ENCODE measurements around the gene PRR7. TPM values are rescaled to one million over a fixed set of nuclear protein-coding genes. Genes with fewer than 3 reads are reported as not detected.

The PRR7 gene
- total RNA-seq, 2 donors from 2014 or later = 8.2 to 13.6 TPM

DNA sequence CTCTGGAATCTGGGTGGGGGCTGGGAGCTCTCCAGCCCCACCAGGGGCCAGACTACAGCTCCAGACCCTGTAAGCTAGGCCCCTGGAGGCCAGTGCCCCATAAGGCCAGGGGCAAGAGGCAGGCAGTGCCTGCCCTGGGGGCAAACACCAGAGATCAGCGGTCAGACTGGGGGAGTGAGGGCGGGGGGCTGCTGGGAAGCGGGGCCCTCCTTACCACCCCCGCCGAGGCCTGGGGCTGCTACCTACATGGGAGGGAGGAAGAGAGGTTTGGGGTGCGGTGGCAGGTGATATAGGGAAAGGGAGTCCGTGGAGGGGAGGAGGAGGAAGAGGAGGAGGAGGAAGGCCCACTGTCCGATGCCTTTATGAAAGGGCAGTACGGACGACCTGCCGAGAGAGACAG lies 12.7 kb downstream of the PRR7 start:
- no peaks in the 10 kb centered on the region for H3K9me3 Mint-ChIP-seq
- no peak overlapping the region for H3K4me3 Mint-ChIP-seq
- no peak overlapping the region for H3K27ac Mint-ChIP-seq
- ATAC-seq (replicated peaks) = no peak
- H3K27me3 Mint-ChIP-seq = no peaks in the 10 kb centered on the region
- peaks cover 5% of the 10 kb centered on the region for H3K4me1 Mint-ChIP-seq
- no peaks in the 10 kb centered on the region for H3K36me3 Mint-ChIP-seq (ENCODE audit: low read depth)

DNA sequence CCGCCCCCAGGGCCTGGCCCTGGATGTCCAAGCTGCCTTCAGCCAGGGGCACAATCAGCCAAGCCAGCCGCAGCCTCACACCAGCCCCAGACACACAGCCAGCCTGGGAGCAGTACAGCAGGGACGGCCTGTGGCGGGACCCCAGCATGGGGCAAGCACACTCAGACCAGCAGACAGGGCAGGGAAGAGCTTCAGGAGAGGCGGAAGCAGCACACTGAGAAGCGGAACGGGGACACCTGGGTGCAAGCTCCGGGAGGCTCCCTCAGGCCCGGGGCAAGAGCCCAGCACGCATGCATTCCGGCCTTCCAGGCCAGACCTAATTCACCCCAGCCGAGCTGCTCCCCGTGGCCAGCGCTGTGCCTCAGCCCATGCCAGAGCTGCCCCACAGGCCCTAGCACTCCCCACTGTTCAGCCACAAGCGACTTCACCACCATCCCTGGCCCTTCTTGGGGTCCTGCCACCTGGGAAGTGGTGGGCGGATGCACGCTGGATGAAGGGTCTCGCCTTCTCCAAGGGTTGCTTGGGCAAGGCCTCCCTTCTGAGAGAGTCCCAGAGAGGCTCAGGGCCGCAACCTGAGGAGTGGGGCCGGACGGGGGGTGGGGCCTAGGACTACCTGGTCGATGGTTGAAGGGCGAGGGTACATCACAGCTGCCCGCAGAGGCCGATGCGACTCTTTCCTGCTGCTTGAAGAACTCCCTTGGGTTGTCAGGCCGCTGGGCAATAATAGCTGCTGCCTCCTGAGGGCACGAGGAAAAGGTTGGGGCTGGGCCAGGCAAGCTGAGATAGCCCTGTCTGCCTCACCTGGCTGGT lies 13.4 kb downstream of the PRR7 start:
- no peaks in the 10 kb centered on the region for H3K27me3 Mint-ChIP-seq
- H3K36me3 Mint-ChIP-seq (ENCODE audit: low read depth) = no peaks in the 10 kb centered on the region
- H3K4me3 Mint-ChIP-seq = no peak overlapping the region
- H3K27ac Mint-ChIP-seq = no peak overlapping the region
- H3K4me1 Mint-ChIP-seq = peaks cover 5% of the 10 kb centered on the region
- no peak for ATAC-seq (replicated peaks)
- no peaks in the 10 kb centered on the region for H3K9me3 Mint-ChIP-seq

DNA sequence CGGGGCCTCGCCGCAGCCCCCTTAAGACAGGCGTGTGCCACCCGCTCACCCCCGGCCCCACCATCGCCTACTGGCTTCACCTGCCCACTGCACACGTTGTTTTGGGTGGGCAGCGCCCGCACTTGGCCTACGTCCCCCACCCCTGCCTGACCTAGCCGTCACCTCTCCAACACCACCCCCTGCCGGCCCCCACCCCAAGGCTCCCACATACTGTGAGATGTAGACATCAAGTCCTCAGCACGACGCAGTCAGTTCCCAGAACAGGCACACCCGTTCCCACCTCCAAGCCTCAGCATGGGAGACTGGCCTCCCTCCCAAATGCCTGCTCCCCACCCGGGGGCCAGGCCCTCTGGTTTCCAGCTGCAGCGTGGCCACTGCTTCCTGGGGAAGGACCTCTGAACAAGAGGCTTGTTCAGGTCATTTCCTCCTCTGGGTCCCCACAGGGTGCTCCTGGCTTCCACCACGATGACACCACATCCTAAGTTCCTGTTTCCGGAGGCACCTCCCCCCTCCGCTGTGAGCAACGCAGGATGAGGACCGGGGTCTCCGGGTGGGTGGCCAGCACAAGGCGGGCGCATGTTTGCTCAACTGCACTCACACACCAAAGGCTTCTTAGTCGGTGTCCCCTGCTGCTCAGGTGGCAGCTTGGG lies 15.5 kb downstream of the PRR7 start:
- H3K9me3 Mint-ChIP-seq = no peaks in the 10 kb centered on the region
- H3K4me3 Mint-ChIP-seq = peak overlapping the region; percentile 33
- ATAC-seq (replicated peaks) = no peak
- H3K36me3 Mint-ChIP-seq (ENCODE audit: low read depth) = no peaks in the 10 kb centered on the region
- peaks cover 5% of the 10 kb centered on the region for H3K4me1 Mint-ChIP-seq
- H3K27ac Mint-ChIP-seq = no peak overlapping the region
- H3K27me3 Mint-ChIP-seq = no peaks in the 10 kb centered on the region

- Mint-ChIP-seq H3K27ac (no peak overlapping the region), H3K4me1 (peaks cover 5% of the 10 kb centered on the region), H3K27me3 (no peaks in the 10 kb centered on the region), H3K9me3 (no peaks in the 10 kb centered on the region), H3K36me3 (ENCODE audit: low read depth) (no peaks in the 10 kb centered on the region), H3K4me3 (no peak overlapping the region)
- no peak for ATAC-seq (replicated peaks)
These were observed 18.4 kb downstream of the PRR7 start for GRCh38 chr5:177465044-177465443.

GRCh38 chr5:177466861-177467260 lies 20.2 kb downstream of the PRR7 start:
- no peaks in the 10 kb centered on the region for H3K4me1 Mint-ChIP-seq
- no peak overlapping the region for H3K27ac Mint-ChIP-seq

DNA sequence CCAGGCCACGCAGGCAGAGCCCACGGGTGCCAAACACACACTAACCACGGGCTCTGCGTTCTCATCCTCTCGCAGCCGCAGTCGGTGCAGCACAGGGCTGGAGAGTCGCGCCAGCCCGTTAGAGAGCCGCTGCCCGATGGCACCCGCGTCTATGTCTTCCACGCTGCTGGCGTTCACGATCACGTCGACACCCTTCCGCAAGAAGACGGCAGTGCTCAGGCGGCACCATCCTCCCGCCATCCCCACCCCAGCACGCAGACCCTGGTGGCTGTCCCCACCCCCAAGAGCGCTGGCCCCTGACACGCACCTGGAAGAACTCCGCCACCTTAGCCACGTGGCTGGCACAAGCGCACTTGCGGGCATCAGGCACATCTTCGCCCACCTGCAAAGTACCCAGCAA lies 20.8 kb downstream of the PRR7 start:
- ATAC-seq (replicated peaks) = no peak
- Mint-ChIP-seq H3K4me1 (no peaks in the 10 kb centered on the region), H3K36me3 (ENCODE audit: low read depth) (no peaks in the 10 kb centered on the region)

More at GRCh38 chr5:177466861-177467260, 20.2 kb downstream of the PRR7 start:
- Mint-ChIP-seq H3K4me3 (no peak overlapping the region), H3K36me3 (ENCODE audit: low read depth) (no peaks in the 10 kb centered on the region), H3K9me3 (no peaks in the 10 kb centered on the region), H3K27me3 (no peaks in the 10 kb centered on the region)
- no peak for ATAC-seq (replicated peaks)

DNA sequence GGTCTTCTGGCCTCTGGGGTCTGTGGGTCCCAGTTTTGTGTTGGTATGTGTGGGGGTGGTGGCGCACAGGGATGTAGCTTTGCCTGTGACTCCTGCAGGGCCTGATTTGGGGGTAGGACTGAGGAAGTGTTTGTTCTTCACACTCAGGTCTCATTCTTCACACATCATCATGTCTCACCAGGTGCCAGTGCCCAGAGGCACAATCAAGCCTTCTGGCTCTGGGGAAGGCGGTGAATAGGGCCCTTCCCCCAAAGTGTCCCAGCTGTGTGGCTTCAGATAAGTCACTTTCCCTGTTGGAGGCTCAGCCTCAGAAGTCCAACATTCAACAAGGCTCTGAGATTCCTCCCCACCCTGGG lies 21.7 kb downstream of the PRR7 start:
- Mint-ChIP-seq H3K36me3 (ENCODE audit: low read depth) (no peaks in the 10 kb centered on the region), H3K27ac (no peak overlapping the region), H3K27me3 (no peaks in the 10 kb centered on the region), H3K4me3 (no peak overlapping the region), H3K9me3 (no peaks in the 10 kb centered on the region), H3K4me1 (no peaks in the 10 kb centered on the region)
- no peak for ATAC-seq (replicated peaks)

More for the DNA sequence above, 20.8 kb downstream of the PRR7 start:
- H3K4me3 Mint-ChIP-seq = no peak overlapping the region
- no peaks in the 10 kb centered on the region for H3K27me3 Mint-ChIP-seq
- H3K9me3 Mint-ChIP-seq = no peaks in the 10 kb centered on the region
- no peak overlapping the region for H3K27ac Mint-ChIP-seq

- peaks cover under 1% of the 10 kb centered on the region for H3K36me3 Mint-ChIP-seq (ENCODE audit: low read depth)
- no peaks in the 10 kb centered on the region for H3K9me3 Mint-ChIP-seq
- H3K4me3 Mint-ChIP-seq = no peak overlapping the region
- no peak overlapping the region for H3K27ac Mint-ChIP-seq
- ATAC-seq (replicated peaks) = no peak
- peaks cover 3% of the 10 kb centered on the region for H3K27me3 Mint-ChIP-seq
- peaks cover 2% of the 10 kb centered on the region for H3K4me1 Mint-ChIP-seq
These were observed 22.3 kb downstream of the PRR7 start for GRCh38 chr5:177468685-177469628.

DNA sequence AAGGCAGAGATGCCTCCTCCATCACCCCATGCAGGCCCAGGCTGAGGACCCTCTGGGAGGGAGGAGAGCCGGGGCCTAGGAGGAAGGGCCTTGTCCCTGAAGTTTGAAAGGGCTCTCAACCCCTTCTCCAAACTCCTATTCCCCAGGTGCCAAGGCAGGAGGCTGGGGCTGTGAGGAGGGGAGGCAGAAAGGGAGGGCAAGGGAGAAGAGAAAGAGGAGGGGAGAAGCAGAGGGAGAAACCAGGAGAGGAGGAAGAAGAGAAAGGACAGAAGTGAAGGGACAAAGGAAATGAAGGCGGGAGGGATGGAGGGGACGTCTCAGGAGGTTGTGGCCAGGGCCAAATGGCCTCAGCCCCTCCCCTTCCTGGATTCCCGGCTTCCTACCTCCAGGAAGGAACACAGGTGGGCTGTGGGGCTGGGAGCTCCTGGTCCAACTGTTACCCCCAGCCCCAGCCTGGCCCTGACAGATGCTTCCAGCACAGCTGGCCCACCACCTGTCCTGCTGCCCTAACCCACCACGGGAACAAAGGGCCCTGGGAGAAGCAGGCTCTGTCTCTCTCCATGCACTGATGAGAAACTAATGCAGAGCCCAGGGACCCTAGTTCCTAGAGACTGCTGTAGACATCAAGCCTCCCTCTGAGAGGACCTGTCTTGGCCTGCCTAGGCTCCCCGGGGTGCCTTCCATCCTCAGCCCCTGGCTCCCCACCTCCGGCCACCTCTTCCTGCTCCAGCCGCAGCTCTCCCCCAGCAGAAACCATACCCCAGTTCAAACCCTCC lies 23.3 kb downstream of the PRR7 start:
- H3K4me3 Mint-ChIP-seq = no peak overlapping the region
- H3K27me3 Mint-ChIP-seq = peaks cover 7% of the 10 kb centered on the region
- no peak overlapping the region for H3K27ac Mint-ChIP-seq
- peaks cover 5% of the 10 kb centered on the region for H3K36me3 Mint-ChIP-seq (ENCODE audit: low read depth)
- peaks cover 7% of the 10 kb centered on the region for H3K4me1 Mint-ChIP-seq
- H3K9me3 Mint-ChIP-seq = no peaks in the 10 kb centered on the region
- ATAC-seq (replicated peaks) = no peak

DNA sequence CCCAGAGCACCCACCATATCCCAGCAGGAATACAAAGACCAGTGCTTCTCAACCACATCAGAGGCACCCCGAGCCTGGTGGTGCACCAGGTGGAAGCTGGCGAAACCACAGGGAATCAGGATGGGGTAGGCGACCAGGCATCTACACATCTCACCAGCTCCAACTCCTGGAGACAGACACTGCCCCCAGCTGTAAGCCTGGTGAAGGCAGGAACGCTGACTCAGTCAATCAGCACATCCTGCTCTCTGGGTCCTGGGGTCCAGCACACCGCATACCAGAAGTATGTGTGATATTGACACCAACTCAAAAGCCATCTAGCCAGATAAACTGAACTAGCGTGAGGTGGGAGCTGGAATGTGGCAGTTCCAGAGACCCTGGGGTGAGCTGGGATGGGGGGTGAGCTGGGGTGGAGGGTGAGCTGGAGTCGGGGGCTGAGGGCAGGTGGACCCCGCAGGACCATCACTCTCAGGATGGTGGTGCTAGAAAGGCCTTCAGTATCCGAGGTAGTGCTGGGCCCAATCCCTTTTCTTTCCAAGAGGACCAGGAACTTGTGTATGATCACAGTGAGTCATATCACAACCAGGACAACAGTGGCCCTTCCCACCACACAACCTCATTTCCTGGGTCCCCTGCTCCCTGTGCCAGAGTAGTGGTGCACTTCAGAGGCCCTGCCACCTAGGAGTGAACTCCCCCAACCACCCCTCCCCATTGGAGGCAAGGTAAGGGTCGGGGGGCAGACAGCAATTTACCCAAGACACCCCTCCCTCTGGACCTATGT lies 24.3 kb downstream of the PRR7 start:
- no peaks in the 10 kb centered on the region for H3K9me3 Mint-ChIP-seq
- H3K36me3 Mint-ChIP-seq (ENCODE audit: low read depth) = peaks cover 5% of the 10 kb centered on the region
- H3K27me3 Mint-ChIP-seq = peaks cover 7% of the 10 kb centered on the region
- no peak overlapping the region for H3K27ac Mint-ChIP-seq
- ATAC-seq (replicated peaks) = peak; percentile 16
- H3K4me1 Mint-ChIP-seq = peaks cover 12% of the 10 kb centered on the region
- H3K4me3 Mint-ChIP-seq = no peak overlapping the region

DNA sequence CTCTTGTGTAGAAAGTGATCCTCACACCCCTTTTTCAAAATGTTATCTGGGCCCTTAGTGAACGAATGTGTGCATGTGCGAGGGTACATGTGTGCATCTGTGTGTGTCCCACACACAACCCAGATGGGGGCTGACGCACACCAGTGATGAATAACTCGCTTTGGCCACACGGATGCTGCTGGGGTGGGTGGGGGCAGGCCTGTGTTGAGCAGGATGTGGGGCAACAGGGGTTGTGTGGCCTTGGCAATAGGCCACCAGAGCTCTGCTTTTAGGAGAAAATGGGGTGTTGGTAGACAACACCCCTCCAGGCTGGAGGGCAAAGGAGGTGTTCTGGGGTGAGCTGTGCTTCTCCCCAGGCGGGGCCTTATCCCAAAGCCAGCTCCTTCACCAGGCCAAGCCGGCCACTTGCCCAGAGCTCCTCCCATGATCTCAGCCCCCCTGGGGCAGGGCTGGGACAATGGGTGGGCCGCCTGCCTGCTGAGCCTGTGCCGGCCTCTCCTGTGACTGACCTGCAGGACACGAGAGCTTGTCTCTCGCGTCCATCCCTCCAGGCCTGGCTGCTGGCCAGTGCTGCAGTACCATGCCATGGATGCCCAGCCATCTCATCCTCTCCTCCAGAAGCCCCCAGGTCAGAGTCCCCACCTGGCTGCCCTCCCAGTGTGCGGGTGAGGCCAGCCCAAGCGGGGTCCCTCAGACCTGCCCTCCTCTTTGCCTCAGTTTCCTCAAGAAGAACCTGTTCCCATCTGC lies 25.2 kb downstream of the PRR7 start:
- peaks cover 17% of the 10 kb centered on the region for H3K4me1 Mint-ChIP-seq

GRCh38 chr5:177472460-177473442 lies 26.1 kb downstream of the PRR7 start:
- Mint-ChIP-seq H3K36me3 (ENCODE audit: low read depth) (peaks cover 5% of the 10 kb centered on the region), H3K27me3 (peaks cover 7% of the 10 kb centered on the region), H3K9me3 (no peaks in the 10 kb centered on the region), H3K27ac (no peak overlapping the region), H3K4me3 (no peak overlapping the region), H3K4me1 (peaks cover 17% of the 10 kb centered on the region)
- peak; percentile 58 for ATAC-seq (replicated peaks)

More for the DNA sequence above, 25.2 kb downstream of the PRR7 start:
- Mint-ChIP-seq H3K27me3 (peaks cover 7% of the 10 kb centered on the region), H3K4me3 (no peak overlapping the region), H3K27ac (no peak overlapping the region), H3K9me3 (no peaks in the 10 kb centered on the region), H3K36me3 (ENCODE audit: low read depth) (peaks cover 5% of the 10 kb centered on the region)
- peak; percentile 38 for ATAC-seq (replicated peaks)
